Type B pancreatic cell (in vitro differentiated cells): Measurements from ENCODE around the gene NAXD. TPM values are rescaled to one million over a fixed set of nuclear protein-coding genes. Genes with fewer than 3 reads are reported as not detected.

ENCODE experiments used
- DNase-seq: peaks from one replicate; pipeline ENCODE4 v3.0.0; 2021; ENCODE audit warnings: mixed read lengths; ENCODE audit not compliant: unreplicated experiment; ENCODE audit errors: extremely low spot score
- H3K27ac Mint-ChIP-seq: 2 replicates; pipeline ENCODE4 v1.8.0; 2021; ENCODE audit warnings: mild to moderate bottlenecking, mixed read lengths
- H3K27me3 Mint-ChIP-seq: 2 replicates; pipeline ENCODE4 v1.8.0; 2021; ENCODE audit warnings: mixed read lengths
- H3K36me3 Mint-ChIP-seq: 2 replicates; pipeline ENCODE4 v1.8.0; 2021; ENCODE audit warnings: mixed read lengths
- H3K4me1 Mint-ChIP-seq: one replicate; pipeline ENCODE4 v1.8.0; 2021; ENCODE audit warnings: mixed read lengths; ENCODE audit not compliant: unreplicated experiment
- H3K4me3 Mint-ChIP-seq: 2 replicates; pipeline ENCODE4 v1.8.0; 2021; ENCODE audit warnings: mild to moderate bottlenecking, mixed read lengths
- H3K9me3 Mint-ChIP-seq: 2 replicates; pipeline ENCODE4 v1.8.0; 2021; ENCODE audit warnings: mixed read lengths
- total RNA-seq: library from RNA; stranded (reverse); gene quantifications from 2 replicates; pipeline ENCODE4 v1.2.1, GENCODE V29; 2021; ENCODE audit warnings: low replicate concordance
- TF ChIP-seq, protein P1 (sequence below): fragments of 200-600 bp; sonication (generic); conservative IDR thresholded peaks from 2 replicates; pipeline ENCODE4 v1.5.0; 2021; ENCODE audit warnings: antibody characterized with exemption, mild to moderate bottlenecking

Gene NAXD
- total RNA-seq, 1 donor from 2014 or later, result 39.5 TPM

DNA sequence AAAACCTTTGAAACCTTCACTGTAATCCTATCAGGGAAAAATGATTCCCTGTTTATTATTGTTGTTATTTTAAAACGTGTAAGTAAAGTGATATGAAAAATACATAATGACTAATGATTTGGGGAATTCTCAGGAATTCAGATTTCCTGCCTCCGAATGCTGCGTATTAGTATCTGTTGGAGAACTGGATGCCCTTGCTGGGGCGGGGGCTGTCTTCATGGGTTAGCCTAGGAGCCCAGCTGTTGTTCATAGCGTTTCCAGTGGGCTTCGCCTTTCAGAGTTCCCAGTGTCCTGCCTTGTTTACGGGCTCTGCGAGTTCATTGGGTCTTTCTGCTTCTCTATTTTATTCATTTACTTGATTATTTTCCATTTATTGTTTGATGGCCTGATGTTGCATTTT is 18.4 kb downstream of the NAXD start:
- no peak for DNase-seq
- Mint-ChIP-seq H3K27me3 (no peaks in the 10 kb centered on the region), H3K9me3 (no peaks in the 10 kb centered on the region), H3K27ac (no peak overlapping the region), H3K4me1 (peaks cover 3% of the 10 kb centered on the region), H3K36me3 (peaks cover 27% of the 10 kb centered on the region), H3K4me3 (no peak overlapping the region)
- TF ChIP-seq, protein P1, sequence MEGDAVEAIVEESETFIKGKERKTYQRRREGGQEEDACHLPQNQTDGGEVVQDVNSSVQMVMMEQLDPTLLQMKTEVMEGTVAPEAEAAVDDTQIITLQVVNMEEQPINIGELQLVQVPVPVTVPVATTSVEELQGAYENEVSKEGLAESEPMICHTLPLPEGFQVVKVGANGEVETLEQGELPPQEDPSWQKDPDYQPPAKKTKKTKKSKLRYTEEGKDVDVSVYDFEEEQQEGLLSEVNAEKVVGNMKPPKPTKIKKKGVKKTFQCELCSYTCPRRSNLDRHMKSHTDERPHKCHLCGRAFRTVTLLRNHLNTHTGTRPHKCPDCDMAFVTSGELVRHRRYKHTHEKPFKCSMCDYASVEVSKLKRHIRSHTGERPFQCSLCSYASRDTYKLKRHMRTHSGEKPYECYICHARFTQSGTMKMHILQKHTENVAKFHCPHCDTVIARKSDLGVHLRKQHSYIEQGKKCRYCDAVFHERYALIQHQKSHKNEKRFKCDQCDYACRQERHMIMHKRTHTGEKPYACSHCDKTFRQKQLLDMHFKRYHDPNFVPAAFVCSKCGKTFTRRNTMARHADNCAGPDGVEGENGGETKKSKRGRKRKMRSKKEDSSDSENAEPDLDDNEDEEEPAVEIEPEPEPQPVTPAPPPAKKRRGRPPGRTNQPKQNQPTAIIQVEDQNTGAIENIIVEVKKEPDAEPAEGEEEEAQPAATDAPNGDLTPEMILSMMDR, result no peak

DNA sequence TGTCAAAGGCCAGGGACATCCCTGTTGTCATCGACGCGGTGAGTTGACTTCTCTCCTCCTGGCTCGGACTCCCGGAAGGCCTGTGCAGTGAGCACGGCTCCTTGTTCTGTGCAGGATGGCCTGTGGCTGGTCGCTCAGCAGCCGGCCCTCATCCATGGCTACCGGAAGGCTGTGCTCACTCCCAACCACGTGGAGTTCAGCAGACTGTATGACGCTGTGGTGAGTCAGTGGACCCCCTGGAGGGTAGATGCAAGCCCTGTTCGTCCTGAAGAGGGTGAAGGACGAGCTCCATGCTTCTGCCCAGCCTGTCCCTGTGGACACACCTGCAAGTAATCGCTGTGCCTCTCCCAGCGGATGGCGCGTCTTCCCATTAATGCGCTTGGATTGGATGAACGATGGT is 19.2 kb downstream of the NAXD start:
- DNase-seq, result no peak
- H3K36me3 Mint-ChIP-seq, result peaks cover 28% of the 10 kb centered on the region
- no peak overlapping the region for H3K27ac Mint-ChIP-seq
- no peaks in the 10 kb centered on the region for H3K9me3 Mint-ChIP-seq
- H3K4me1 Mint-ChIP-seq, result peaks cover 3% of the 10 kb centered on the region
- no peaks in the 10 kb centered on the region for H3K27me3 Mint-ChIP-seq
- H3K4me3 Mint-ChIP-seq, result no peak overlapping the region
- TF ChIP-seq, protein P1, result no peak

DNA sequence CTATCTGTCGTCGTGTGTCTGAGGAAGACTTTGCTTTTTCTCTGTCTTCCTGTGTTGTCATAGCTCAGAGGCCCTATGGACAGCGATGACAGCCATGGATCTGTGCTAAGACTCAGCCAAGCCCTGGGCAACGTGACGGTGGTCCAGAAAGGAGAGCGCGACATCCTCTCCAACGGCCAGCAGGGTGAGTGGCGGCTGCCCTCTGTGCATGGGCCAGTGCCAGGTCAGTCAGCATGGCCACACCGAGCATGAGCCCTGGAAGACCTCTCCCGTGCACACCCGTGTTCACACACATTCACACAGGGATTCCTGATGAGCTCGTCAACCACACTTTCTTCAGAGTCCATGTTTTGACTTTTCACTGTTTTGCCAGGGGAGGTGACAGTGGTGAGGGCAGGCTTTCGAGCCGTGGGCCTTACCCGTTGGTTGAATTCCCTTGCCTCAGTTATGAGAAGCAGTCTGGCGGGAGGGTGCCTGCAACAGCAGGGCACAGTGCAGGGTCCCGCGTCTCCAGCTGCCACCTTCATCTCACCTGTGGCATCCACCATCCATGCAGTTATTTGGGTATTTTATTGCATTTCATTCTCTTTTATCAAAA is 20.2 kb downstream of the NAXD start:
- Mint-ChIP-seq H3K9me3 (no peaks in the 10 kb centered on the region), H3K27ac (no peak overlapping the region), H3K4me3 (no peak overlapping the region), H3K27me3 (no peaks in the 10 kb centered on the region), H3K4me1 (no peaks in the 10 kb centered on the region), H3K36me3 (peaks cover 34% of the 10 kb centered on the region)
- TF ChIP-seq, protein P1, result no peak
- no peak for DNase-seq

DNA sequence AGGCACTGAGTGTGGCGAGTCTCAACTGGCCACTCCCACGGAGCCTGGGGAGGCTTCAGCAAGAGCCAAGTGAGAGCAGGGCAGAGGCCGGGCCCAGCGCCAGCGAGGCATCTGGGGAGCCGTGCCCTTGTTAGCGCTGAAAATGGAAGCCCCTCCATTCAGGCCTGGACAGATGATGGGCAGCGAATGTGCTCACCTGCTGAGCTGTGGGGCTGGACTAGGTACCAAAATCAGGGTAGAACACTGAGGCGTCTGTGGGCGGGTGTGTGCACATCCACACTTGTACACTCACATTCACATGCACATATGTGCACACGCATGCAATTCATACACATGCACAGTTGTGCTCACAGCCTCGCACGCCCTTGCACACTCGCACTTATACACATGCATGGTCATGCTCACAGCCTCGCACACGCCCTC is 20.7 kb downstream of the NAXD start:
- no peaks in the 10 kb centered on the region for H3K4me1 Mint-ChIP-seq
- H3K27ac Mint-ChIP-seq, result peak overlapping the region; percentile 21
- no peak overlapping the region for H3K4me3 Mint-ChIP-seq
- TF ChIP-seq, protein P1, result no peak
- H3K36me3 Mint-ChIP-seq, result peaks cover 35% of the 10 kb centered on the region
- DNase-seq, result no peak
- H3K9me3 Mint-ChIP-seq, result no peaks in the 10 kb centered on the region
- no peaks in the 10 kb centered on the region for H3K27me3 Mint-ChIP-seq

DNA sequence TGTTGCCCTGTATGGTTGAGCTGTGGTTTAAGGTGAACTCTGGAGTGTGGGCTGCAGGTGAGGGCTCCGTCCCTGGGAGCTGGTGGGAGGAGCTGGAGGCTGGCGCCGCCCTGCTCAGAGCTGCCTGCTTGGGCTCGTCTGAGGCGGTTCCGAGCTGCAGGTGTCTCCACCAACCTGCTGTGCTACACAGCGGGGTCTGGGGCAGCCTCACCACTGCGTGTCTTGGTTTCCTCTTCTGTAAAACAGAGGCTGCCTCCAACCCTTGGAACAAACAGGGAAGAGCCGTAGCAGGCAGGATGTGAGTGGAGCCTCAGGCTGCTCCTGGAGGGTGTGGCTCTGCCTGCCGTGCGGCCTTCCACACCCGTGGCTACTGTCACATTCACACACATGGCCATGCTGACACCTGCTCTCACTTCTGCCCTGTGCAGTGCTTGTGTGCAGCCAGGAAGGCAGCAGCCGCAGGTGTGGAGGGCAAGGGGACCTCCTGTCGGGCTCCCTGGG is 21.4 kb downstream of the NAXD start:
- Mint-ChIP-seq H3K9me3 (no peaks in the 10 kb centered on the region), H3K27ac (peak overlapping the region; percentile 21), H3K36me3 (peaks cover 35% of the 10 kb centered on the region), H3K27me3 (no peaks in the 10 kb centered on the region), H3K4me3 (no peak overlapping the region), H3K4me1 (no peaks in the 10 kb centered on the region)
- TF ChIP-seq, protein P1, result no peak
- no peak for DNase-seq
